GM12873 (cell line): ENCODE measurements around the gene LRRC4C.
A peak's percentile ranks its signal among the peaks of the same experiment; 100 is the strongest.

Source experiments
- CTCF ChIP-seq: IDR thresholded peaks from 2 replicates; pipeline ENCODE4 v1.5.1; 2012; ENCODE audit warnings: low read depth, mild to moderate bottlenecking, moderate library complexity, low read length, control low read depth; ENCODE audit not compliant: insufficient read depth; ENCODE audit errors: missing control alignments

The LRRC4C gene

GRCh38 chr11:40294349-40294735 is 1165.1 kb downstream of the LRRC4C start:
- no peak for TF ChIP-seq CTCF

- TF ChIP-seq CTCF = peak; percentile 87
These were observed 1165.7 kb downstream of the LRRC4C start for GRCh38 chr11:40293655-40294348.

- no peak for TF ChIP-seq CTCF
These were observed 1166.5 kb downstream of the LRRC4C start for GRCh38 chr11:40292721-40293508.

- TF ChIP-seq CTCF = no peak
These were observed 1167.7 kb downstream of the LRRC4C start for GRCh38 chr11:40291741-40292140.

- TF ChIP-seq CTCF = no peak
These were observed 1168.1 kb downstream of the LRRC4C start for GRCh38 chr11:40291329-40291728.

- TF ChIP-seq CTCF = no peak
These were observed 1169.3 kb downstream of the LRRC4C start for GRCh38 chr11:40290171-40290631.

GRCh38 chr11:40289370-40289769 is 1170.1 kb downstream of the LRRC4C start:
- TF ChIP-seq CTCF = no peak
